Effector memory CD4-positive, alpha-beta T cell (primary cell): ENCODE results near the gene FAM50B.

Experiments used
- DNase-seq, 3 donors: peaks; one replicate each; pipeline ENCODE4 v3.0.0-alpha.2; 2020
- H3K27ac ChIP-seq: 2 replicates; pipeline ENCODE4 v1.7.0; 2013; ENCODE audit warnings: mild to moderate bottlenecking, low read length, moderate library complexity; ENCODE audit not compliant: insufficient read depth, poor library complexity, severe bottlenecking
- H3K27me3 ChIP-seq: replicated peaks from 2 replicates; pipeline ENCODE4 v1.7.0; 2013; ENCODE audit warnings: mild to moderate bottlenecking, low read length; ENCODE audit not compliant: insufficient read depth, control insufficient read depth, poor library complexity, severe bottlenecking
- H3K36me3 ChIP-seq: 2 replicates; pipeline ENCODE4 v1.7.0; 2013; ENCODE audit warnings: mild to moderate bottlenecking, low read length, moderate library complexity; ENCODE audit not compliant: control insufficient read depth, insufficient read depth
- H3K4me1 ChIP-seq: 2 replicates; pipeline ENCODE4 v1.7.0; 2013; ENCODE audit warnings: low read length, mild to moderate bottlenecking; ENCODE audit not compliant: control insufficient read depth, insufficient read depth, poor library complexity, severe bottlenecking
- H3K4me3 ChIP-seq: 2 replicates; pipeline ENCODE4 v1.7.0; 2013; ENCODE audit warnings: low read length, low read depth, mild to moderate bottlenecking; ENCODE audit not compliant: insufficient read depth, poor library complexity, severe bottlenecking
- H3K9me3 ChIP-seq: 2 replicates; pipeline ENCODE4 v1.7.0; 2013; ENCODE audit warnings: mild to moderate bottlenecking, low read length, moderate library complexity; ENCODE audit not compliant: control insufficient read depth

Gene FAM50B

DNA sequence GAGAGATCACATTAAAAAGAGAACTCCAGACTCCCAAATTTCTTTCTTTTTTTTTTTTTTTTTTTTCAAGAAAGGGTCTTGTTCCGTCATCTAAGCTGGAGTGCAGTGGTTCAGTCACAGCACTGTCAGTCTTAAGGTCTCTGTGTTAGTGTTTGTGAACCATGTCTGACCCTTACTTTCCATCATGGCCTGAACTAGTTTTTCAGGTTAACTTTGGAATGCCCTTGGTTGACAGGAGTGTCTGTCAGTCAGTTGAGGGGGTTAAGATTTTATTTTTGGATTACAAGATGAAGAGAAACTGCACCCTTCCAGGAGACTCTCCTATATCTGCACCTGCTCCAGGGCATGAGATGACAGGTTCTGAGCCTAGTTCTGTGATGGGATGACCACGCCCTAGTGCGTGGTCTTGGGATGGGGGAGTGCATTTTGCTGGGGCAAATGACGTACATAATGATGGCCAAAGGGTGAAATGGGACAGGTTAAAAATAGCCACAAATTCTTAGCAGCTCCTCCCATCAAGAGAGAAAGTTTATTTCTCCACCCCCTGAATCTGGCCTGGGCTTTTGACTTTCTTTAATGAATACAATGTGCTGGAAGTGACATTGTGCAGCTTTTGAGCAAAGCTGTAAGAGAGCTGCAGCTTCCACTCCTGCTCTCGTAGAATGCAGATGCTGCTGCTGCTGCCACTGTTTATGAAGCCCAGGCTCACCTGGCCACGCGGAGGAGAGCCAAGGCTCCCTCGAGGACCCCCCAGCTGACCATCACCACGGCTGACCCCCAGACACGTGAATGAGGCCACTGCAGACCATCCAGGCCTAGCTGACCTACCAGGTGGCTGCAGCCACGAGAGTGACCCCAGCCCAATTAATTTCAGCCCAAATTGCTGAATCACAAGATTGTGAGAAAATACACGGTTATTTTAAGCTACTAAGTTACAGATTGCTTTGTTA lies 29.7 kb upstream of the FAM50B start:
- Histone ChIP-seq H3K27me3 (no peaks in the 10 kb centered on the region), H3K9me3 (no peaks in the 10 kb centered on the region), H3K36me3 (no peaks in the 10 kb centered on the region), H3K4me1 (no peaks in the 10 kb centered on the region), H3K27ac (no peak overlapping the region), H3K4me3 (no peak overlapping the region)
- no peak for DNase-seq

GRCh38 chr6:3820563-3820962 lies 28.6 kb upstream of the FAM50B start:
- no peaks in the 10 kb centered on the region for H3K4me1 ChIP-seq
- H3K36me3 ChIP-seq, result no peaks in the 10 kb centered on the region
- H3K9me3 ChIP-seq, result no peaks in the 10 kb centered on the region
- H3K4me3 ChIP-seq, result no peak overlapping the region
- no peak for DNase-seq
- H3K27me3 ChIP-seq, result no peaks in the 10 kb centered on the region
- no peak overlapping the region for H3K27ac ChIP-seq

GRCh38 chr6:3822747-3823445 lies 26.3 kb upstream of the FAM50B start:
- no peak for DNase-seq
- Histone ChIP-seq H3K27me3 (no peaks in the 10 kb centered on the region), H3K9me3 (no peaks in the 10 kb centered on the region), H3K36me3 (no peaks in the 10 kb centered on the region), H3K4me3 (no peak overlapping the region), H3K27ac (no peak overlapping the region), H3K4me1 (no peaks in the 10 kb centered on the region)

GRCh38 chr6:3823671-3824070 lies 25.5 kb upstream of the FAM50B start:
- no peaks in the 10 kb centered on the region for H3K4me1 ChIP-seq
- H3K36me3 ChIP-seq, result no peaks in the 10 kb centered on the region
- no peak for DNase-seq
- no peak overlapping the region for H3K4me3 ChIP-seq
- no peak overlapping the region for H3K27ac ChIP-seq
- H3K27me3 ChIP-seq, result no peaks in the 10 kb centered on the region
- H3K9me3 ChIP-seq, result no peaks in the 10 kb centered on the region

DNA sequence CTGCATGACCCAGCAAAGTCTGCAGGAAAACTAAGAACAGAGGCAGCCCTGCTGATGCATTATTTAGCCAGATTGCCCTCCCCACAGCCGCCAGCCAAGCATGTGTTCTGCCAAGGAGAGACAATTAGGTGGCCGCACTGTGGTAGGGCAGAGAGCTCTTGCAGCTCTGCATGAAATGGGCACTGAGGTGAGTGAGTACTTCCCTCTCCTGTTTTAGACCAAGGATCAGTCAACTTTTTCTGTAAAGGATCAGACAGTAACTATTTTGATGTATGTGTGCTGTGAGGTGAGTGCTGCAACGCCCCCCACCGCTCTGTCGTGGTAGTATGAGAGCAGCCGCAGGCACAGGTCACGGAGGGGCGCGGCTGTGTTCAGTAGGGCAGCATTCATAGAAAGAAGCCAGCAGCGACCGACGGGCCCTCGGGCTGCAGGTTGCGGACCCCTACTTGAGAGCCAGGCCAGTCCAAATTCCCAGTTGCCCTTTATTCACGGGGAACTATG lies 23.8 kb upstream of the FAM50B start:
- H3K4me3 ChIP-seq, result no peak overlapping the region
- H3K9me3 ChIP-seq, result no peaks in the 10 kb centered on the region
- no peaks in the 10 kb centered on the region for H3K4me1 ChIP-seq
- no peaks in the 10 kb centered on the region for H3K36me3 ChIP-seq
- no peaks in the 10 kb centered on the region for H3K27me3 ChIP-seq
- no peak overlapping the region for H3K27ac ChIP-seq
- DNase-seq, result no peak

GRCh38 chr6:3825851-3826581 lies 23.2 kb upstream of the FAM50B start:
- H3K4me3 ChIP-seq, result no peak overlapping the region

GRCh38 chr6:3829285-3829684 lies 19.9 kb upstream of the FAM50B start:
- H3K9me3 ChIP-seq, result no peaks in the 10 kb centered on the region
- no peaks in the 10 kb centered on the region for H3K4me1 ChIP-seq
- no peak for DNase-seq
- no peaks in the 10 kb centered on the region for H3K27me3 ChIP-seq
- H3K4me3 ChIP-seq, result no peak overlapping the region
- no peaks in the 10 kb centered on the region for H3K36me3 ChIP-seq
- no peak overlapping the region for H3K27ac ChIP-seq

More at GRCh38 chr6:3825851-3826581, 23.2 kb upstream of the FAM50B start:
- no peaks in the 10 kb centered on the region for H3K27me3 ChIP-seq
- H3K4me1 ChIP-seq, result no peaks in the 10 kb centered on the region
- H3K36me3 ChIP-seq, result no peaks in the 10 kb centered on the region
- no peak for DNase-seq
- H3K9me3 ChIP-seq, result no peaks in the 10 kb centered on the region
- H3K27ac ChIP-seq, result no peak overlapping the region

GRCh38 chr6:3830806-3831205 lies 18.4 kb upstream of the FAM50B start:
- Histone ChIP-seq H3K27ac (no peak overlapping the region), H3K9me3 (no peaks in the 10 kb centered on the region), H3K4me3 (no peak overlapping the region), H3K36me3 (no peaks in the 10 kb centered on the region), H3K27me3 (no peaks in the 10 kb centered on the region), H3K4me1 (no peaks in the 10 kb centered on the region)
- DNase-seq, result no peak

DNA sequence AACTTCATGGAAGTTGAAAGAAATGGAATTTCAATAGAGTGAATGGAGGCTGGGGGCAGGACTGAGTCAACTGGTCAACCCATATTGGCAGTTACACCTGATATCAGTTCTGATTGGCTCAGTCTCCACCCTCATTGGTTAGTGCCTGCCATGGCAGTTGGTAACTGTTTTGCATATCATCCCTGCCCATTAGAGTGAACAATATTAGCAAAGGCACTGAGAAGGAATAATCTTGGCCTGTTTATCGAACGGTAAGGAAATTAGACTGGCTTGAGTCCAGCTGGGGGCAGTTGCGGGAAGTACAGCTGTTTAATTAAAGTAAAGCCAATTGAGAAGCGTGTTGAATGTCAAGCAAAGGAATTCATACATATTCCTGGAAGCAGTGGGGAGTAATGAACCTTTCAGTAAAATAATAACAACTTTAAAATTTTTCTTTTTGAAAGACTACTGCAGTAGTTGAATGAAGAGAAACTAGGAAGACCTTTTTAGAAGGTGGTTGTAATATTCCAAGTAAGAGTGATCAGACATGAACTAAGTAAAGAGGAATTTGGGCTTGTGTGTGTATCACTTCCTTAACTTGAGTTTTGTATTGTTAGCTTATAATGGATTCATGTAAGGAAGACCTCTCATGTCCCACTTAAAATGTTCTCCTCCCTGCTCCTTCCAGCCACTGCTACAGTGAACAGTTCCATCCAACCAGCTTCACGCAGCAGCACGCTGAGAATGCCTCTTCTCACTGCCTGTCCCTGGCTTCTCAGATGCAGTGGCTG lies 17.2 kb upstream of the FAM50B start:
- no peaks in the 10 kb centered on the region for H3K27me3 ChIP-seq
- H3K27ac ChIP-seq, result no peak overlapping the region
- H3K4me3 ChIP-seq, result no peak overlapping the region
- DNase-seq, result no peak
- no peaks in the 10 kb centered on the region for H3K9me3 ChIP-seq
- no peaks in the 10 kb centered on the region for H3K36me3 ChIP-seq
- H3K4me1 ChIP-seq, result no peaks in the 10 kb centered on the region
